GM23338 (cell line): ENCODE data around the gene HOXA9.

ENCODE experiments used
- CREB1 ChIP-seq: fragments of 250-450 bp; sonication (Bioruptor Pico); IDR thresholded peaks from 2 replicates; pipeline ENCODE4 v1.5.0; 2020; ENCODE audit warnings: low read depth, mild to moderate bottlenecking, moderate library complexity
- EZH2 ChIP-seq: fragments of 200-600 bp; sonication (generic); IDR thresholded peaks from one replicate; pipeline ENCODE4 v1.8.0; 2017; ENCODE audit warnings: antibody characterized with exemption, mild to moderate bottlenecking, low read depth; ENCODE audit not compliant: unreplicated experiment
- EZH2phosphoT487 ChIP-seq: fragments of 200-600 bp; sonication (generic); IDR thresholded peaks from one replicate; pipeline ENCODE4 v1.8.1; 2018; ENCODE audit warnings: antibody characterized with exemption; ENCODE audit not compliant: unreplicated experiment
- POLR2AphosphoS5 ChIP-seq: IDR thresholded peaks from 2 replicates; pipeline ENCODE4 v1.6.1; 2016; ENCODE audit warnings: antibody characterized with exemption, low read depth
- TF ChIP-seq, protein P1 (sequence below), 2 experiments: fragments of 200-600 bp in 1 of 2; sonication (generic) in 1 of 2; conservative IDR thresholded peaks; 2 replicates each; pipeline versions ENCODE4 v1.5.1 to v1.6.1; 2016 to 2017; ENCODE audit warnings: antibody characterized with exemption in 2 of 2, low read depth in 2 of 2, mild to moderate bottlenecking in 2 of 2, moderate library complexity in 1 of 2
- TF ChIP-seq, protein P2 (sequence below): IDR thresholded peaks from 2 replicates; pipeline ENCODE4 v1.6.1; 2016; ENCODE audit warnings: antibody characterized with exemption

DNA sequence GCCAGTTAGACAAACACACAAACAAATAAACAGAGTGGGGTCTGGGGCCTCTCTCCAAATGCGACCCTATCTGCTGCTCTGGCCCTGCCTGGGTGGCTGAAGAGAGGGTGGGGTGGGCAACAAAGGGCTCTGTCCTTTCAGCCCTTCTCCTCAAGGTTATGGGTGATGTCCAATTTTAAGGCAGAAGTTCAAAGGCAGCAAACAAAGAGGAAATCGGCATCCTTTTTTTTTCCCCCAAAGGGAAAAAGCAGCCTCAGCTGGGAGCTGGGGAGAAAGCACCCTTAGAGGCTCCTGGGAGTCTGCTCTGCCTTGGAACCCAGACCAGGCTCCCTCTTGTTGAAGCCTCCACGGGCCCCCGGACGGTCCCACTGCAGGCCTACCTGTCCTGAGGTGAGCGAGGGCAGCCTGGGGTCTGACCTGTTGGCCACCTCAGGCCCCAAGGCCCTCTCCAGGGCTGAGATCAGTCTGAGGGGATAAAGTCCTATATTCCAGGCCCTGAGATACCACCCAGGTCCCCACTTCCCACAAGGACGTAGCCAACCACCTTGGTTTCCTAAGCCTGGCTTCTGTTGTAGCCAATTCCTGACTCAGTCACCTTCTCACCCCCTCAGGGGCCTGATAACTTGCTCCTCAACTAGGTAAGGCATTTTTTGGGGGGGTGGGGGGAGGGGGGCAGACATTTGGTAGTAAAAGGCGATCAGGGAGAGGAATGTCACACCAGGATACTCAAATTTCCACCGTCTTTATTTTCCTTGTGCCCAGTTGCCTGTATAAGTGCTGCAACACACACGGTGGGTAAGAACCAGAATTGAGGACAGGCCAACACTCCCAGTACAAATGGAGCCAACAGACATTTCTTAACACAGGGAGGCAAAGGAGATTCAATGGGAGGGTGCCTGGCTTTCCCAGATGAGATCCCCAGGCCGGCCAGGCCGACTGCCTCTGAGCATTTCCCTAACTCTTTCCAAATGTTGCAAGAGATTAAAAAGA, 15.4 kb upstream of the HOXA9 start:
- TF ChIP-seq, protein P1, sequence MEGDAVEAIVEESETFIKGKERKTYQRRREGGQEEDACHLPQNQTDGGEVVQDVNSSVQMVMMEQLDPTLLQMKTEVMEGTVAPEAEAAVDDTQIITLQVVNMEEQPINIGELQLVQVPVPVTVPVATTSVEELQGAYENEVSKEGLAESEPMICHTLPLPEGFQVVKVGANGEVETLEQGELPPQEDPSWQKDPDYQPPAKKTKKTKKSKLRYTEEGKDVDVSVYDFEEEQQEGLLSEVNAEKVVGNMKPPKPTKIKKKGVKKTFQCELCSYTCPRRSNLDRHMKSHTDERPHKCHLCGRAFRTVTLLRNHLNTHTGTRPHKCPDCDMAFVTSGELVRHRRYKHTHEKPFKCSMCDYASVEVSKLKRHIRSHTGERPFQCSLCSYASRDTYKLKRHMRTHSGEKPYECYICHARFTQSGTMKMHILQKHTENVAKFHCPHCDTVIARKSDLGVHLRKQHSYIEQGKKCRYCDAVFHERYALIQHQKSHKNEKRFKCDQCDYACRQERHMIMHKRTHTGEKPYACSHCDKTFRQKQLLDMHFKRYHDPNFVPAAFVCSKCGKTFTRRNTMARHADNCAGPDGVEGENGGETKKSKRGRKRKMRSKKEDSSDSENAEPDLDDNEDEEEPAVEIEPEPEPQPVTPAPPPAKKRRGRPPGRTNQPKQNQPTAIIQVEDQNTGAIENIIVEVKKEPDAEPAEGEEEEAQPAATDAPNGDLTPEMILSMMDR (conservative IDR thresholded peaks at IDR 0.05; ENCODE audit: low read depth in 2 of 2) = no peak
- TF ChIP-seq EZH2 = peak; percentile 30
- no peak for TF ChIP-seq POLR2AphosphoS5
- TF ChIP-seq CREB1 (CRISPR knock-in tag) = no peak
- TF ChIP-seq EZH2phosphoT487 = peak; percentile 61
- TF ChIP-seq, protein P2, sequence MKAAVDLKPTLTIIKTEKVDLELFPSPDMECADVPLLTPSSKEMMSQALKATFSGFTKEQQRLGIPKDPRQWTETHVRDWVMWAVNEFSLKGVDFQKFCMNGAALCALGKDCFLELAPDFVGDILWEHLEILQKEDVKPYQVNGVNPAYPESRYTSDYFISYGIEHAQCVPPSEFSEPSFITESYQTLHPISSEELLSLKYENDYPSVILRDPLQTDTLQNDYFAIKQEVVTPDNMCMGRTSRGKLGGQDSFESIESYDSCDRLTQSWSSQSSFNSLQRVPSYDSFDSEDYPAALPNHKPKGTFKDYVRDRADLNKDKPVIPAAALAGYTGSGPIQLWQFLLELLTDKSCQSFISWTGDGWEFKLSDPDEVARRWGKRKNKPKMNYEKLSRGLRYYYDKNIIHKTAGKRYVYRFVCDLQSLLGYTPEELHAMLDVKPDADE = no peak
